ENCODE data around the gene NDUFC1.

Gene NDUFC1

GRCh38 chr4:139304920-139305319, 2.6 kb upstream of the NDUFC1 start:
- no peak for TF ChIP-seq CTCF (IDR thresholded peaks at IDR 0.05)

- TF ChIP-seq CTCF (IDR thresholded peaks at IDR 0.05): no peak
These were observed 1.0 kb downstream of the NDUFC1 start, which contains the start of gene NAA15 for GRCh38 chr4:139301113-139301820. TSS of gene NAA15 (plus strand) at chr4:139301505. CDS start at chr4:139301778, 273 bp downstream.

- no peak for TF ChIP-seq CTCF (IDR thresholded peaks at IDR 0.05)
These were observed 1.7 kb downstream of the NDUFC1 start for GRCh38 chr4:139300431-139301112.

GRCh38 chr4:139299536-139299935, 2.7 kb downstream of the NDUFC1 start:
- no peak for TF ChIP-seq CTCF (IDR thresholded peaks at IDR 0.05)

- TF ChIP-seq CTCF (IDR thresholded peaks at IDR 0.05): no peak
These were observed 5.3 kb downstream of the NDUFC1 start for GRCh38 chr4:139297001-139297410.

GRCh38 chr4:139295942-139296299, 6.4 kb downstream of the NDUFC1 start:
- no peak for TF ChIP-seq CTCF (IDR thresholded peaks at IDR 0.05)

- peak; percentile 79 for TF ChIP-seq CTCF (IDR thresholded peaks at IDR 0.05)
These were observed 6.9 kb downstream of the NDUFC1 start for GRCh38 chr4:139295206-139295941.

Data from LNCAP (cell line).